IPS-NIHi11 (cell line): Measurements from ENCODE around the gene ZRANB1.

ENCODE experiments used
- DNase-seq: peaks from one replicate; pipeline ENCODE4 v3.0.0; 2012; ENCODE audit warnings: mixed read lengths, low spot score

ZRANB1 gene

DNA sequence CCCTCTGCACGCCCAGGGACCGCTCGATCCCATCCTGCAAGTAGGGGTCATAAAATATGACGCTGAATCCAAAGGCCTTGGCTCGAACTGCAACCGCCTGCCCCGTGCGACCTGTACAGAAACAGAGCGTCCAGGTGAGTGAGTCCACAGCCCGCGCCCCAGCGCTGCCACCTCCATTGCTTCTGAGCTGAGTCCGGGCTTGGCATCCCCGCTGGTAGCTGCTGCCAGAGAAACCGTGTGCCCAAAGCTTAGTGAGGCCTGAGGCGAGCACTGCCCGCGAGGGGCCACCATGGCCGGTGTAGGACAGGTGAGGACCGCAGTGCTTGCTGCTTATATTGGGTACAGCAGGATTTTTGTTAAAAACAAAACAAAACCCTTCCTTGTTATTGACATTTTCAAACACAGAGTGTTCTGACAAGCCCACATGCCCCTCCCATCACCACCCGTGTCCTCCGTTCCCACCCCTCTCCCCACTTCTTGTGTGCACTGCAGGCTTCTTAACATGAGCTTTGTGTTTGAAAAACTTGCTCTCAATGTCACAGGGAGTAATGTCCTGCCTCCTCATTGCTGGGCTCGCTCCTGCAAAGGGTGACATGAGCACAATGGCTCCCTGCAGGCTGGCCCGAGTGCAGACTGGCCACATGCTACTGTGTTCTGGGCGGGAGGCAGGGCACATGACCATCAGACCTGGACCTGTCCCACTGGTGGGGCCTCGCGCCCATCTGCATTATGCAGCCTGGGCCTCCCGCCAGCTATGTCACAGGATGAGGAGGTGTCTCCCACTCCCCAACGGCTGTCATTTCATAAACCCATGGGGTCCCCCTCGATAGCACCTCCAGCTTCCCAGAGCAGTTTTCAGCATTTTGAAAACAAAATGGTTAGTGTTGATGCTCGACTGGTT lies 52.9 kb downstream of the ZRANB1 start:
- no peak for DNase-seq

DNA sequence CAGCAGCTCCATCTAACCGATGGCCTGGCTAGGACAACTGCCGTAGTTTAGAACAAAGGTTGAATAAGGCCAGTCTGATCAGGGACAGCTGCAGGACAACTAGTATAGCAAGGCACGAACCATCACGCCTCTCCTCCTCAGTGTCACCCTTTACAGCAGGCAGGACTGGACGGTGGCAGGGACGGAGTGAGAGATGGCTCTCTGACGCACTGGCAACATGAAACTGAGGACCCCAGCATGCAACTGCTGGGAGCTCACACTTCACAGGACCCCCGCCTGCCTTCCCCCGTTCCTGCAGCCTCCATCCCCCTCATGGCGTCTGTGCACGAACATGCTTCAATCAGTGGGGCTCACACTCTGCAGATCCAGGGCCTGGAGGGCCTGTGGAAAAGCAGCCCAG lies 53.7 kb downstream of the ZRANB1 start:
- DNase-seq = no peak

DNA sequence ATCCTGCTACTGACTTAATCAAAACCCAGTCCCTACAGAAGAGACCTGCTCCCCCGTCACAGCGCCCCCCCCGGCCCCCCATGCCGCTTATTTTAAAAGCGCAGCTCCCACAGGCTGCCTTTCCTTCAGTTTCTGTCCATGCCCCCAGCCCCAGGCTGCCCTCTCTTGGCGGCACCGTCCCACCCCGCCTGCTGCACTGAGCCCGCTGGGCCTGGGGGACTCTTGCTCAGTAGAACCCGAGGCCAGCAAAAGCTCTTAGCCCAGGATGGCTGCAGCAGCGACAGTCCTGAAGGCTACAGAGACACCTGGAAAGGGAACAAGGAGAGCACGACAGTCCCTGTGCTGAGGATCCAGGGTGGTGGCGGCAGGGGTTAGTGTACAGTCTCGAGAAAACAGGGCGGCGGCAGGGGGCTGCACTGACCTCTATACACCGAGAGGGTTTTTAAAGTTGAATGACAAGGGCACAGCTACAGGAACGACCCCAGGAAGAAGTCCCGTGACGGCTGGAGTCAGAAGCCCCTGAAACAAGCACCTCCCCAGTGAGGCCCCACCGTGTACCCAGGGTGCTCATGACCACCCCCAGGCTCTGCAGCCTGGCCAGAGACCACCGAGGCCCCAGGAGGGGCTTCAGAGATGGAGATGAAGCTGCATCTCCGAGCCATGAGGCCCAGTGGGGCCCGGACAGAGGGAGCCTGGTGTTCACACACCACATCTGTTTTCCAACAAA lies 54.4 kb downstream of the ZRANB1 start:
- peak; percentile 21 for DNase-seq

DNA sequence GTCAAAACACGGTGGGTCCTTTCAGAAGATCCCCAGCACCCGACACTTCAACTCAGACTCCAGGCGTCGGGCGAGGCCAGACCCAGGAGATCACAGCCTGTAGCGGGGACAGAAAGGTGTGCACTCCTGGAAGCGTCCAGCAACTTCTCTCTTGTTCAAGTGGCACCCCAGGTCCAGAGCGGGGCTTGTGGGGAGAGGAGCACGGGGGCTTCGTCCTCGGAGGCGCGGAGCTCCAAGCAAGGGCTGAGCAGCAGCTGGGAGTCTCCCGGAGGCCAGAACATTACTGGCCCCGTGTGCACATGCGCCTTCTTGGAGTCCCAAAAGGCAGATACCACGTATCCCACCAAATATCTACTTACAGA lies 54.9 kb downstream of the ZRANB1 start:
- DNase-seq = no peak

DNA sequence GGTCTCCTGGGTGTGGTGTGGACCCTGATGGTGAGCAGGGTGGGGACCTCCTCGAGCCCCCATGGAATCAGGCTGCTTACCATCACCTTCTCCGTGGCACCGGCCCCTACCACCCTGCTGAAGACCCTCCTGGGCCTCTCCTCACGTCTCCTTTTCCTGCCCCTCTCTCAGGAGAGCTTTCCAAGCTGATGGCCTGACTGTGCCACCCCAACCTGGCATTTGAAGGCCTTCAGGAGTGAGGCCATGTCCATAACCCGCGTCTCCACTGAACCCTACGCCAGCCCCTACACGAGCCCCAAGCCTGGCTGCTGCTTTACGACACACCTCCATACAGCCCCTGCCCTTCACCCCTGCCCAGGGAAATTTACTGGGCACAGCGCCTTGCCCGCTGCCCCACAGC lies 55.4 kb downstream of the ZRANB1 start:
- DNase-seq = no peak

DNA sequence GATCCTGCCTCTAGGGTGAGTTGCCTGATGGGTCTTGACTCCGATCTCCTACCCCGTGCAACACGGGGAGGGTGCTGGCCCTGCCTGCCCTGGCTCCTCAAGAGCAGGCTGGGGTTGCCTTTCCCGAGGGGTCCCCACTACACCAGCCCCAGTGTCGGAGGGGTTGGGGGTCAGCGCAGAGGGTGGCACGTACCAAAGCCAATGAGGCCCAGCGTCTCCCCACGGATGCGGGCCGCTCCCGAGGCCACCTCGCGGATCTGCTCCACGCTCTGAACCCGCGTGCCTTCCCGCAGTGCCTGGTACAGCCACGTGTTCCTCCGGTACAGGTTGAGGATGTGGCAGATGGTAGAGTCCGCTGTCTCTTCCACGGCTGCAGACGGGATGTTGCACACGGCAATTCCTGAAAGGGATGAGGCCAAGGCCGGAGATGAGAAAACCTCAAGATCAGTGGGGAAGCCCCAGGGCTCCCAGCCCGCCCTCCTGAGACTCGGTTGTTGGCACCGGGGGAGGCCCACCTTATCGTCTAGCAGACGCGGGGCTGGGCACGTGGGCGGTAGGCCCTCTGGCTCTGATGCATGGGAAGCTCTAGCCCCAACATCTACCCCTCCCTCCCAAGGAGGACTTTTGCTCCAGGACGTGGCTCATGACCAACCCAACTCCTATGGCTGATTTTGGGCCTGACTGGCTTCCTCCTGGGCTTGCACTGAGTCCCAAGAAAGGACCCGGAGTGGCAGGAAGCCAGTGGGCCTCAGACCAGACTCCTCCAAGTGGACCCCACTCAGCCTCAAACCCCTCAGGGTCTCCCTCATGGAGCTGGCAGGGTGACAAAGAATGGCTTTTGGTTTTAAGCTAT lies 56.1 kb downstream of the ZRANB1 start:
- DNase-seq = no peak

DNA sequence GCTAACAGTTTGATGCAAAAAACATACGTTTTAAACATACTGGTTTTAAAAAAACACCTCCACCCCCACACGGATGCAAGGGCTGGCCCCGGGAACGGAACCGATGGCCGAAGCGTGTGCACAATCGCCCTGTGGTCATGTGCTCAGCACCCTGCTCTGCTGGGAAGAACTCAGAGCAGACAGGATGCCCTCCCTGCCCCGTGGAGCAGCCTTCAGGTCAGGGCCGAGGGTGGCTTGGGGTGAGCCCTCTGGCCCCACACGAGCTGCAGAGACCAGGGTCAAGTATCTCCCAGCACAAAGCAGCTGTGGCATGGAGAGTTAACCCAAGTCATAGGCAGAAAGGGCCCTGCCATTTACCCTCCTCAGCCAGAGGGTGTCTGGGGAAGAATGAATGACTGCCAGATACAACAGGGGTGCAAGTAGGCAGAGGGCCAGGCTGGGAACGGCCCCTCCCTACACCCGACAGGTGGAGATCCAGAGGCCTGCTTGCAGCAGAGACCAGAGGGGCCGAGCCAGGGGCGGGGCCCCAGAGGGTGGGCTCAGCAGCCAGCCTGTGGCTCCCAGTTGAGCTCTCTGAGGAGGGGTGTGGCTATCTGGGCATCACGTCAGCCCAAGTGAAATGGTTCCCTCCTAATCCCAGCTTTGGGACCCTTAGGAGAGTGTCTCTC lies 56.8 kb downstream of the ZRANB1 start:
- no peak for DNase-seq

DNA sequence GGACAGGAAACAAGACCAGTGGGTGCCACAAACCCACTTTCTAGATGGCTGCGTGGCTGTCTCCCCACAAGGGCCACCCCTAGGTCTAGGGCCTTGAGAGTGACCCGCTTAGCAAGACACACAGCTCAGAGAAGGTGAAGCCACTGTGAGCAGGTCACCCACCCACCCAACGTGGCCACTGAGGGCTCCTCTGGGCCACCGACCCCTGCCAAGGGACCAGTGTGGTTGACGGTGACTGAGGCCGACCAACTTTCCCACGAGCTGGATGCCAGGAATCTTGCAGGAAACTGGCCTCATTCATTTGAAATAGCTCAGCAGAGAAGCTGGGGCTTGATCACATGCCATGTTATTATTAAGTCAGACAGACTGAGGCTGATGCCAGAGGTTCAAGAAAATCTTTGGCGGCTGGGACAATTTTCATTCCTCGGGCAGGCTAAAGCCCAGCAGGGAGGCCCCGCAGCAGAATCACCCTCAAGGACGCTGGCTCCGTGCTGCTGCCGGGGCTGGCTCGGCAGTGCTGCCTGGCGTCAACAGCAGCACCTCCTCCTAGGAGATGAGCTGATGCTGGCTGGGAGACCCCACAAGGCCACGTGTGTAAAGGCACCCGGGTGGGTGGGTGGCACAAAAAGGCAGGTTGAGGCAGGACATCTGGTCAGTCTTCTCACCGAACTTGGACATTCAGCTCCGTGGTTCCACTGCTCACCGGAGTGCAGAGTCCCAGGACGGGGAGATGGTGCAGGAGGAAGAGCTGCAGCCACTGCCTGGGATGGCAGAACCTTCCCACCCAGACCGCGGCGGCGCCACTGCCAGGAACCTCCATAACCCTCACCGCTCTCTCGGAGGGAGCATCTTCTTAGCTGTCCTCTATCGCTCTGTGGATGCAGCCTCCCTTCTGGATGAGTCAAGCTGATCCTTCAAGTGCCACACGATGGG lies 57.8 kb downstream of the ZRANB1 start:
- DNase-seq = no peak

DNA sequence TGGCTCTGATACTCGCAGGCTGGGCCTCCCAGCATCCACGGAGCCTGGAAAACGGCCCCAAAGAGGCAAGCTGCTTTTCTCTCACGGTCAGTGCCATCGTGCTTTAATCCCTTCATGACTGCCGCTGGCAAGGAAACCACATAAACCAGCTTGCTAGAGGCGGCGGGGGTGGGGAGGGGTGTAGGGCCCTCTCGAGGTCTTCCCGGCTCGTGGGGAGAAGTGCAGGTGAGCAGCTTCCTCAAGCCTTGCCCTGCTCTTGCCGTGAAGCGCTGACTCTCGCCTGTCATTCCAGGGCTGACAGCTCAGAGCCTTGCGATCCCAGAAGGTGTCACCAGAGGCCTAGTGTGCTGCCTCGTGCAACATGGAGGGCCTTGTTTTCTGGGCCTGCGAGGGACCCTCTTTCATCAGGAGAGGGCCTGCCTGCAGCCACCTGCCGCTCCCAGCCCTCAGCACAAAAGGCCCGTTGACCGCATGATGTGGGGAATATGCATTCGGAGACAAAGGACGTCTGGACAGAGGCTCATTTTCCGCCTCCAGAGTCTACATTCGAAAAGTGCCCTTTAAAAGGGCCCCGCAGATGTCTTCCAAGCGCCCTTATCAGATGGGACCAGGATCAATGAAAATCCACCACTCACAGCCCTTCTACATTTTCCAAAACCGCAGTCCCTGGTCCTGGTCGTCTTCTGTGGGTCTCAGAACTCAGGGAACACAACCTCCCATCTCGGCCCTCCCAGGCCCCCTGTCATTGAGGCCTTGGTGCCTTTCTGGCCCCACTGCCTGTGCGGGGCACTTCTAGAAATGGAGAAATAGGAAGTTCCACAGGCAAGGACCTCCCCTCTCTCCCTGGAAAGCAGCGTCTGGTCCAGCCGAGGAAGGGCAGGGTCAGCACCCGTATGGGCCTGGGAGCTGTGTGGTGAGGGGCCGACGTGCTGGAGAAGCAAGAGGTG lies 58.7 kb downstream of the ZRANB1 start:
- no peak for DNase-seq

DNA sequence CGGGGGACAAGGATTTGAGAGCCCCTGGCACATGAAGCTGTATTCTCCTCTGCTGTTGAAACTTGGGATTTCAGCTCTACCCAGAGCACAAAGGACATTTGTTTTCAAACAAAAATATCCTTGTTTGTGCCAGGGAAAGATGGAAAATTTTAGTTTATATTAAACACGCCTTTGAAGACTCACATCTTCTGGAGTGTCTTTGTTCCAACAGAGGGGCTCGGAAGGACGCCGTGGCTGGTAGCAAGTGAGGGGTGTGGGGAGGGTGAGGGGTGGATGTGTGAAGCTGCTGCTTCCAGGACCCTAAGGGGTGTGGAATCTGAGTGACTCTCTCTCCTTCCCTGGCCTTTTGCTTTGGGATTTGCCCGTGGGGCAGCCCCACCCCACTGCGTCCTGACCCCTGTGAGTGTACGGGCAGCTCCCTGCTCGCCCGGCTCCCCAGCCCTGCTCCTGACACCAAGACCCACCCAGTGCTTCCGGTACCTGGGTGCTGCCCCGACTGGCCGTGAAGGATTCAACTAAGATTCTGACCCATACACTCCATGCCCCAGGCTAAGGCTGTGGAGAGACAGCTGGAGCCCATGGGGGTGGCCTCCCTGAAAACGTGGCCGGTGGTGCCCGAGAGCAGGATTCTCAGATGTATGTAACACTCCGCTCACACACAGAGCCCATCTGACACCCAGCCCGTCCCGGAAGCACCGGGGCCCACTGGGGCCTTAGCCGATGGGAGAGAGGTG lies 59.6 kb downstream of the ZRANB1 start:
- DNase-seq = no peak

DNA sequence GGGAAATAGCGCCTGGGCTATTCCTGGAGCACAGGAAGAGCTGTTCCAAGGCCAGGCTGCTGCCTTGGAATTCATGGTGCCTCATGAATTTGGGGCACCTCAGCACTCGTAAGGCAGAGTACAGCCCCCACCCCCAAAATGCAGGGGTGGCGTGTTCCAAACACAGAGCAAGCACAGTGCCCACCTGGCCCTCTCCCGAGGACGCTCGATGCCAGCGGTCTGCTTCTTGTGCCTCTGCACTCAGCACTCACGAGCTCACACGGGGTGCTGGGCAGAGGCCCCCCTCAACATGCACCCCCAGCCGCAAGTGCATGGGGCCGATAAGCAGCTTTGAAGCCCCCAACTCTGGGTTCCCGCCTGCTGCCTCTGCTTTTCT lies 60.1 kb downstream of the ZRANB1 start:
- no peak for DNase-seq

DNA sequence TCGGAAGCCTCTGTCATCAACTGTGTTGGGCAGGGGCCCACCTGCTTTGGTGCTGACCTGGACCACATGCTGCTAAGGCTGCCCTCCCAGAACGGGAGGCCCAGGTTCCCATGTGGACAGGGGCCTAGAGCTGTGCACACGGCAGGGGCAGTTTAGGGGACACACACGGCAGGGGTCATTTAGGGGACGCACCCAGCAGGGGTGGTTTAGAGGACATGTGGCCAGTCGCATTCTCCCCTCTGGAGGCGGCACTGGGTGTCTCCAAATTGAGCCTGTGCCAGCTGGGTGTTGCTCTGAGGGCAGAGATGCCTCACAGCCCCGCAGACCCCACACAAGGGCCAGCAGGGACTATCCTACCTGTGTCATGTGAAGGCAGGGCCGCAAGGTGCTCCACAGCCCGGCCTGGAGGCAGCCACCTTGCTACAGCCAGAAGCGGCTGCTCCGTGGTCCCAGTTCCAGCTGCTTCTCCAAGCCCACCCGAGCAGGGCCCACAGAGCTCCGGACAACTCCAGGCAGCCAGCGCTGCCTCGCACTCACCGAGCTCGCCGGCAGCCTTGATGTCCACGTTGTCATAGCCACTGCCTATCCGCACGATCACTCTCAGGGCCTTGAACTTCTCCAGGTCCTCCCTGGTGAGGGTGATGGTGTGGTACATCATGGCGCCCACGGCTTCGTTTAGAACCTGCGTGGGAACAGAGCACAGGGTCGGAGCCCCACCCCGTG lies 60.7 kb downstream of the ZRANB1 start:
- DNase-seq = no peak

DNA sequence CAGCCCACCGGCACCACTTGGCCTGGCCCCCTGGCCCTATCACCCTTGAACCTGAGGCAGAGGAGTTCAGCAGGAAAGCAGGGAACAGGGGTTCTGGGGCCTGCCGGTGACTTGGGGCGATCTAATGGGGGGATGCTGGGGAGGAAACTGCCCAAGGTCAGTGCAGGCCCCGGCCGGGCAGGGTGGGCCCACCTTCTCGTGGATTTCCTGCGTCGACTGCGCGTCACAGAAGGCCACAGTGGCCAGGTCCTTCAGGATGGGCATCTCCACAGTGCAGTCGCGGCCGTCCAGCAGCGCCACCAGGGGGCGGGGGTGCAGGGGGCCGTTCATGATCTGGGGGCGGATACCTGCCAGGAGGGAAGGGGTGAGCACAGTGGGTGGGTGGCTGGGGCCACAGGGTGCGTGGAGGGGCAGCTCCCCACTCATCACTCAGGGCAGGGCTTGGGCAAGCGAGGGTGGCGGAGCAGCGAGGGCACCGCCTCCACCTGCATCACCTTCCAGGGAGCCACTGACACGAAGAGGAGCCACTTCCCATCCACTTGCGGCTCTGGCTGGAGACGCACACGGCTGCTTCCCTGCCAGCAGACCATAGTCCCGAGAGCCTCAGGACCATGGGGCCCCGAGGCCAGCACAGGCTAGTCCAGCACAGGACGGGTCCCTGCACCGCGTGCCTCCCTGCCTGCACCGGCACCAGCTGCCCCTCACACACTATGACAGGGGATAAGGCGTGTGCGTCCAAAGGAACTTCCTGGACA lies 61.4 kb downstream of the ZRANB1 start:
- no peak for DNase-seq

DNA sequence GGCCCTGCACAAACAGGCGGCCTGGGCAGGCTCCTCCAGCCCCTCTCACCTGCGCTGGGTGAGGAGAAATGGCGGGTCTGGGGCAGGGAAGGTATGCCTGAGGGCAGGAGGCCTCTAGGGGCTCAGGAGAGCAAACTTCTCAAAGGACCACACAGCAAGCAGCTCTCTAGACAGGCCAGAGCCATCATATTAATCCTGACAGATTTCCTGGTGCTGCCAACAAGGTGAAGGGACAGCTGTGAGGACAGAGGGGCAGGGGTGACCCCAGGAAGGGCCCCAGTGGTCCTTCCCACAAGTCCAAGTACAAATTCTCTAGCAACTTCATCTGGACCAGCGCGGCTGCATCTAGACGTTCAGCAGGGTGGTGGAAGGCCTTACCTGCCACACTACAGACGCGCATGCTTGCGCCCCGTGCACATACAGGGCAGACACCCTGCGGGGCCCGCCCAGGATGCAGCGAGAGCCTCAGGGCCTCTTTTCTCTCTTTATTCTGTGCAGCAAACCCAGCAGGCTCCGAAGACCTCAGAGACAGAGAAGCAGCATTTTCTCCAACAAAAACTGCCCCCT lies 62.1 kb downstream of the ZRANB1 start:
- DNase-seq = no peak

DNA sequence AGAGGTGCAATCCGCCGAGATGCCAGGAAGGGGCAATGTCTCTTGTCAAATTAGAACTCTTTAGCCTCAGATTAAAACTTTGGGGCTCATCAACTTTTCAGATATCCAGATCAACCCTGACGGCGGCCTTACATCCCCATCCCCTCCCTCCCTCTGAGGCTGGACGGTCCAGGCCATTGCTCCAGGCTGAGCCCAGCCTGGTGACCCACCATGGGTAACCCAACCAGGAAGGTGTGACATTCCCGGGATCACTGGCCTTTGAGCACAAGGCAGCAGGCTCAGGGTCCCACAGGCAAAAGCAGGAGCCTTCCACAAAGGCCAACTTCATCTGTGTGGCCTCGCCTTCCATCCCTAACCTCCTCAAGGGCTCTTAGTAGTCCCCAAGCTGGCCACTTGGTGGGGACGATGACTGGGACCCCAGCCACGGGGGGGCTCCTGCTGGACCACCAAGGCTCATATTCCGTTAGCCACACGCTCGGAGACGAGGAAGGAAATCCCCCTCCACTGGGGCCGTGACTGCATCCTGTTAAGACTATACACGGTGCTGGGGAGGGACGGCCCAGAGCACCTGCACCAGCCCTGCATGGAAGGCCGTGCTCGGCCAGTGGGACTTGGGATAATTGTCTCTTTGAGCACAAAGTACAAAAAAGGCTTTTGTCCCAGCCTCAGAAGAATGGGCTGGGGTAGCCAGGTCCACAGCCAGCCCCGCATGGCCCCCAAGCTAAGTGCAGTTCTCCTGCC lies 62.8 kb downstream of the ZRANB1 start:
- DNase-seq = no peak

DNA sequence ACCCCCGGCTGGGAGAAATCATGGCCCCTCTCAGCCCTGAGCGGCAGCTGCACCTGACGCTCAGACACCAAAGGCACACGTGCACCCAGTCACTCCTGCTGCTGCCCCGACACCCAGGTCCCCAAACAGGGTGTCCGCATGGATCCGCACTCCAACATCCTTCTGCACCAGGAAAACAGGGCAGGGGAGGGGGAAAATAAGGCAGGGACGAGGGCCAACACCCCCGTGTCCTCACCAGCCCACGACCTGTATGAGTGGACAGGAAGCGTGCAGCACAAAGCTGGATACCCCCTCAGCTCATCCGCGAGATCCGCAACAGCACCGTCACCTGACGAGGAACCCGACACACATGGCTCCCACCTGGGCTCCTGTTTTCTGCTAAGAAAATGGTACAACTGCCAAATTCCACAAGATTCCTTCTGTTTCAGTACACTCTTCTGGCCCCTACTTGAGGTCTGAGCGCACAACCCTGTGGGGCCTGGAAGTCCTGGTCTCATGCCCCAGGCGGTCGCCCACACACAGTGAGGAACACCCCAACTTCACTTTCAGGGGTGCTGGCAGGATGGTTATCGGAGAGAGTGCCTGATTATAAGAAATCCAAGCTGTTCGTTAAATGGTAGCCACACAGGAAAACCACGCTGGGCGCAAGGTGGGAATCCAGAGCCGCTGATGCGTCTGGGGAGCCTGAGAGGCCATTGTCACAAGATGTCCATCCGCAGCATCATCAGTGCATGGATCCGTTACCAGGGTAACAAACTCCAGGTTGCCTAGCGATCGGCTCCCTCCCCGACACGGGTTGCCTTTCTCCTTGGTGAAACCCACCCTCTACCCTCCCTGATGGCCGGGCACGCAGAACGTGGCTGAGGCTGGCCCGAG lies 63.6 kb downstream of the ZRANB1 start:
- no peak for DNase-seq
